NCI-H2227 (cell line): Measurements from ENCODE around the gene INPP5D.

ENCODE experiments used
- DNase-seq: peaks from one replicate; lab custom pipeline; 2025; ENCODE audit not compliant: unreplicated experiment; lab: John Stamatoyannopoulos, UW

Gene INPP5D

GRCh38 chr2:233204286-233204936, 144.3 kb downstream of the INPP5D start:
- no peak for DNase-seq

GRCh38 chr2:233208382-233209116, 148.4 kb downstream of the INPP5D start:
- no peak for DNase-seq

GRCh38 chr2:233209117-233209532, 149.0 kb downstream of the INPP5D start:
- DNase-seq, result no peak

GRCh38 chr2:233209533-233210171, 149.5 kb downstream of the INPP5D start:
- DNase-seq, result peak; percentile 51

- no peak for DNase-seq
Measured at GRCh38 chr2:233210281-233210680, 150.1 kb downstream of the INPP5D start.

- DNase-seq, result no peak
Measured at GRCh38 chr2:233210843-233211547, 150.9 kb downstream of the INPP5D start.

GRCh38 chr2:233211548-233211895, 151.4 kb downstream of the INPP5D start:
- no peak for DNase-seq

GRCh38 chr2:233213011-233213410, 152.9 kb downstream of the INPP5D start:
- DNase-seq, result no peak

GRCh38 chr2:233213975-233214374, 153.8 kb downstream of the INPP5D start:
- DNase-seq, result no peak

- no peak for DNase-seq
Measured at GRCh38 chr2:233217892-233218377, 157.8 kb downstream of the INPP5D start.

GRCh38 chr2:233218836-233219235, 158.7 kb downstream of the INPP5D start:
- DNase-seq, result no peak

GRCh38 chr2:233219848-233220247, 159.7 kb downstream of the INPP5D start:
- no peak for DNase-seq

GRCh38 chr2:233221378-233222063, 161.4 kb downstream of the INPP5D start:
- DNase-seq, result no peak

- DNase-seq, result no peak
Measured at GRCh38 chr2:233223059-233223894, 163.1 kb downstream of the INPP5D start.

GRCh38 chr2:233225230-233226068, 165.3 kb downstream of the INPP5D start:
- DNase-seq, result no peak

GRCh38 chr2:233226511-233227031, 166.4 kb downstream of the INPP5D start:
- DNase-seq, result no peak

- DNase-seq, result no peak
Measured at GRCh38 chr2:233227346-233227978, 167.3 kb downstream of the INPP5D start.

- no peak for DNase-seq
Measured at GRCh38 chr2:233228376-233228775, 168.2 kb downstream of the INPP5D start.
